SK-N-MC (cell line): ENCODE data around the gene ARHGAP32.

ENCODE experiments used
- EZH2 ChIP-seq: fragments of 200-600 bp; sonication (generic); IDR thresholded peaks from one replicate; pipeline ENCODE4 v1.6.1; 2017; ENCODE audit warnings: antibody characterized with exemption
- FOXP2 ChIP-seq: optimal IDR thresholded peaks from 2 replicates; pipeline ENCODE3; 2011; ENCODE audit warnings: mild to moderate bottlenecking, moderate library complexity; ENCODE audit not compliant: insufficient read depth; ENCODE audit errors: extremely low read length, control extremely low read depth
- POLR2AphosphoS5 ChIP-seq: IDR thresholded peaks from 2 replicates; pipeline ENCODE4 v1.6.1; 2012; ENCODE audit warnings: mild to moderate bottlenecking, low read depth, low read length, borderline replicate concordance

GRCh38 chr11:129089279-129089678, 102.8 kb downstream of the ARHGAP32 start:
- TF ChIP-seq EZH2 (no peak), POLR2AphosphoS5 (no peak), FOXP2 (no peak)
